GM18868 (cell line): ENCODE measurements around the gene TMEM154.

ENCODE experiments used
- ATAC-seq: cut with Tn5 transposase; IDR thresholded peaks from one replicate; pipeline ENCODE4 v1.9.1; 2021; ENCODE audit warnings: mild to moderate bottlenecking, moderate library complexity; ENCODE audit not compliant: unreplicated experiment

TMEM154 gene

GRCh38 chr4:152696764-152697261 lies 17.0 kb upstream of the TMEM154 start:
- ATAC-seq = peak; percentile 97

GRCh38 chr4:152693871-152694270 lies 14.1 kb upstream of the TMEM154 start:
- no peak for ATAC-seq

DNA sequence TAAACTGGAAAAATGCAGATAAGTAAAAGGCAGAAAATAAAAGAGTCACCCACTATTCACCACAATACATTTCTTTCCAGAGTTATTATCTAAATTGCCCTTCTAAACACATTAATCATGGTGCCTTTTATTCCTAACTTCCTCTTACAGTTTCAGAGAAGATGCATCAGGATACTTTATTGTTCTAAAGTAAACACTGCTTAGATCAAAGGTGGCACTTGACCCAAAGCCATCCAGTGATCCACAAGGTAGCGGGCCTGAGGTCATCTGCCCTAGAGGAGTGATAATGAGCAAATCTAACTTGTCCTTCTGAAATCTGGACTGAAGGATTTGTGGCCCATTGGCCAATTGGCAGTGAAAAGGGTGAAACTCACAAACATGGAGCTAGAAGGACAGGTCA lies 12.0 kb upstream of the TMEM154 start:
- no peak for ATAC-seq

- no peak for ATAC-seq
These were observed 11.2 kb upstream of the TMEM154 start for GRCh38 chr4:152690706-152691651.

DNA sequence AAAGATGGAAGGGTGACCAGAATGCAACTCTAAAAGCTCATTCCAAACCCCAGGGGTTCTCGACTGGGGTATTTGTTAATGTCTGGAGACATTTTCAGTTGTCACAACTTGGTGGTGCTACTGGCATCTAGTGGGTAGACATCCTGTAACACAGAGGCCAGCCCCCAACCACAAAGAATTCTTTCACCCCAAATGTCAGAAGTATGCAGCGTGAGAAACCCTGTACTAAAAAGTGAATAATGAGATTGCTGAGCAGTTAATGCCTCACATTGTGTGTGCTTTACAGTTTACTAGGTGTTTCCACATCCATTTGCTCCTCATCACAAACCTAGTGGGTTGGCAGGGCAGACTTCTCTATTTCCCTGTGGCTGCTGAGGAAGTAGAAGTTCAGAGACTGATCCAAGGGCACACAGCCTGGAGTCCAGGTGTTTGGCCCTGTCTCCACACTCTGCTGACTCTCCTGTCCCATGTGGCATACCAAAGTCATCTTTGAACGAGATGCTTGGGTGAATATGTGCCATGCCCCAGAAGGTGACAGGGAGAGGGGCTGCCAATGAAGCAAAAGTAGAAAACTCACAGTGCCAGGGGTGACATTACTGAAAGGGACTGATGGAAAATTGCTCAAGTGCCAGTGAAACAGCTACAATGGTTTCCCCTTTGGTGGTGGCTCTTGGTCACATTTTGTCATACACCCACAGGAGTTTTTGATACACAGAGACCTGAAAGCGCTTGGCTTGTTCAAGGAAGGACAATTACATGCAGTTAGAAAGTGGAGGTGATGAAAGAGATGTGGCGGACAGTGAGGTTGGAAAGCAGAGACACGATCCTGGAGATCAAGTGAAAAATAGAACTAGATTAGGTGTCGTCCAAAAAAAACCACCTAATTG lies 10.1 kb upstream of the TMEM154 start:
- ATAC-seq = no peak

- ATAC-seq = no peak
These were observed 8.3 kb upstream of the TMEM154 start for GRCh38 chr4:152687974-152688599.

DNA sequence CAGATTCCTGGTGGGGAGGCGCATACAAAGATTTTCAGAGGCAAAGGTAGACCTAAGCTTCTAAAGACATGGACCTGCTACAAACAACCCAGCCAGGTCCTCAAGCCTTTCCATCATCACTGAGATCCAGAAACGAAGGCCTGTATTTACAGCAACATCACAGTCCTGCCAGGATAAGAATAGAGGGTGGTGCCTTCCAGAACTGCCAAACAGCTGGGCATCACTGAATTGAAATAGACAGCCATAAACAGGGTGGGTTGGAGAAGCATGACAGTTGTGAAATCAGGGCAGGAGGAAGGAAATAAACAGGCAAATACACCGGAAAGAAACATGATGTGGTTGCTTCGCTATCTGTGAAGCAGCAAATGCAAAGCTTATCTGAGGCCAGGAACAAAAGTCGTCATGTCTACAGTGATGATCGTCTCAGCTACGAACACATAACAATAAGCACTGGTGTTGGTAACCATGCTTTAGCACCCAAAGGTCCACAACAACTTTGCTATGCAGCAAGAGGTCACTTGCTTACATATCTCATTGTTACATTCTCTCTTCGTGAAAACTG lies 6.7 kb upstream of the TMEM154 start:
- ATAC-seq = no peak

DNA sequence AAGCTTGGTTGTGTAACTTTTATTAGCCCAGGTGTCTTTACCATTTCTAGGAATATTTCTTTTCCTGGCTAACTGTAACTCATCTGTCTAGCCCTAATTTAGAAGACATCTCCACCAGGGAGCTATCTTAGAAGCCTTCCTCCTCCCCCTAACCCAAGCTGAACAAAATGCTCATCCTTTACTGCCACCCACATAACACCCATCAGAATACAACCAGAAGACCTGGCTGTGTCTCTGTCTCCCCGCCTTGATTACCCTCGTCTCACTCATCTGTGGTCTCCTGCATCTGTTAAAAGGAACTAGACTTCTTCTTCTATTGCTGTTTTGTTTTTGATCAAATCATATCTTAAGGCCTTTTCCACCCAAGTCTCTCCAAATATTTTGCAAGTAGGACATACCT lies 4.8 kb upstream of the TMEM154 start:
- no peak for ATAC-seq

DNA sequence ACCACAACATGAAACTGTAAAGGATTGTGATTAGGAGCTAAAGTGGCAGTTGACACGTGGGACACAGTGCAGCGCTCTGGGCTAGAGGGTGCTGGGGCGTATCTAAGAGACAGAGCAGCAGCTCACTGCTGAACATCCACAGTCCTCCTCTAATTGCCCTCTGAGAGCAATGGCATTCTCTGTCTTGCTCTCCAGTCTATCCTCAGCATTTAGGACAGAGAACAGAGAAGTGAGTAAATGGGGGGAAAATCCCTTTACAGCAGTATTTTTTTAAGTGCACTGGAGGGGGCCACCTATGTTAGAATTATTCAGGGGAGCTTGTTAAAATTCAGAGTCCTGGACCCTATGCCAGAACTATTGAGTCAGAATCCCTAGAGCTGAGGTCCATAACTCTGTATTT lies 4.2 kb upstream of the TMEM154 start:
- ATAC-seq = peak; percentile 81

GRCh38 chr4:152682143-152682941 lies 2.5 kb upstream of the TMEM154 start:
- no peak for ATAC-seq

DNA sequence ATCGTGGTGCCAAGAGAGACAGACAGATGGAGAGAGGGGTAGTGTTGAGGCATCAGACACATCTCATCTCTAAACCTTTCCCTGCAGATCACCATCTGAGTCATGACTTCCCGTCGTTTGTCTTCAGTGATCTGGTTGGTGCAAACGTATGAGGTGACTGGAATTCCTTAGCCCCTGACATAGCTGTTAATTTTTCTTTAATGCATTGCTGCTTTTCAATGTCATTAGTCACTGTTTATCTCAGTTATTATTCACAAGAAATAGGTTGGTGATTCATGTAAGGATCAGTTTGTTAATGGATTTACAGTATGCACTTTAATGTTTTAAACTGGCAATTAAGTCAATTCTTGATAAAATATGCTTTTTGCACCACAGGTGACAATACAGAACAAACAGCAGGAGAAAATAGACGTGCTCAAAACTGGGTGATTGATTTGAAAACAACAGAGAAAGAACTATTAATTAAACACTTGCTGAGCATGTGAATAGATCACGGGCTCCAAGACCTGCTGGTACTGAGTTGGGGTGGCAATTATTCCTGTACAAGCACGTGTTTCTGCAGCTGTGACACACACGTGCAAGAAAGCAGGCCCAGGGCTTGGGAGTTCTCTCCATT lies 1.3 kb upstream of the TMEM154 start:
- no peak for ATAC-seq

DNA sequence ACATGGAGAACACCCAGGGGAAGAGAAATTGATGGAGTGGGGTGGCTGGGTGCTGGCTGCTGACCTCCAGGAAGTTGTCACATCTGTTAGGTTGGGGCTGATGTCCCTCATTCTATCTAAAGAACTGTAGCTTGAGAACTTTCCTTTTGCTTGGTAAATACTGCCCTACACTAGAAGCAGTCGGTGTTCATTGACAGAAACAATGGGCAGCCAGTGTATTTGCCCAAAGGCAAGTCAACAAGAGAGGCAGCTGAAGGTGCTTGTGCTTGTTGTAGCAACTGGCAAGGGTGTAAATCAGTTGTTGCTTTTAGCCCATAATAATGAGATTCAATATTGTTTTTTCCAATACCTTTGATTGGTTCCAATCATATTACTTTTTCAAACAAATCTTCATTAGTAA lies 956 bp downstream of the TMEM154 start:
- no peak for ATAC-seq

GRCh38 chr4:152677117-152677516 lies 2.7 kb downstream of the TMEM154 start:
- ATAC-seq = no peak

DNA sequence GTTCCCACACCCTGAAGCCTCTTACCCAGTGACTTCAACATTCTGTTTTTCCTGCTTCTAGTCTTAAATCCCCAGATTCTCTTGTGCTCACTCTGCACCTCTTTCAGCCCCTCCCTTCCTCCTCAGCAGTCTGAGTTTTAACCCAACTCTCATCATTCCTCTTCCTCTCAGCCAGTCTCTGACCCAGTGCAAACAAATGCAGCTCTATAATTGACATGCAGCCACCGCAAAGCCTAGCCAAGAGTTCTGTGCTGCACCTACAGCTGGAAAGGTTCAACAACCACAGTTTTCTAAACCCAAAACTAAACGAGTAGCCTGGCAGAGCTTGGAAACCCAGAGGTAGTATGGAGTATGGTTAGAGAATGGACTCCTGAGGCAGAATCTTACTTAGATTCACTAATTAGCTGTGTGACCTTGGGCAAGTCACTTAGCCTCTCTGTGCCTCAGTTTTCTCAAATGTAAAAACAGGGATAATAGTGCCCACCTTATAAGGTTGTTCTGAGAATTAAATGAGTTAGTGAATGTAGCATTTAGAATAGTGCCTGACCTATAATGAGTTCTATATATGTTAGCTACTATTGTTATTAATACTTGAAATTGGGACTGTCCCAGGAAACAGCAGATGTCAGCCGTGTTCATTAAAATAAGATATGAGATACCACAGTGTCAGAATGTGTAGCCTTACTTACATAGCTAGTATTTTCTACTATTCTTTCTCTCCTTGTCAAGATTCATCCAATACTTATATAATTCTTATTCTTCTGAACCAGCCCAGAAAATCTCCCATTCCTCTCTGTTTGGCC lies 3.5 kb downstream of the TMEM154 start:
- ATAC-seq = peak; percentile 40

DNA sequence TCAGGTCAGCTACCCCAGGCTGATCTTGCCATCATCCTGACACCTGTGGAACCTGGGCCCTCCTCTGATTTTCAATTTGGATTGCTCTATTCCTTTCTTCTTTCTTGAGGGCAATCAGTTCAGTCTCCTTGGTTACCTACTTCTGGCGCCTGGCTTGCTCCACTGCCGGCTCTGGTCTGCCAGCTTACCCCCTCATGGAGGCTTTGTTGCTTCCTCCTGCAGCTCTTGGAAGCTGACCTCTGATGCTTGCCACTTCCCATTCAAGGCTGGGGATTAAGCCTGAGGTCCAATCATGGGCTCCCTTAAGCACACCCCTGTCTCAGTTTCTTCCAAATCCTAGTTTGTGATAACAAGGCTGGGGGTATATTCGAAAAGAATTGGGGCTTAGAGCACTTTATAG lies 5.4 kb downstream of the TMEM154 start:
- ATAC-seq = no peak

GRCh38 chr4:152673489-152673888 lies 6.3 kb downstream of the TMEM154 start:
- no peak for ATAC-seq

DNA sequence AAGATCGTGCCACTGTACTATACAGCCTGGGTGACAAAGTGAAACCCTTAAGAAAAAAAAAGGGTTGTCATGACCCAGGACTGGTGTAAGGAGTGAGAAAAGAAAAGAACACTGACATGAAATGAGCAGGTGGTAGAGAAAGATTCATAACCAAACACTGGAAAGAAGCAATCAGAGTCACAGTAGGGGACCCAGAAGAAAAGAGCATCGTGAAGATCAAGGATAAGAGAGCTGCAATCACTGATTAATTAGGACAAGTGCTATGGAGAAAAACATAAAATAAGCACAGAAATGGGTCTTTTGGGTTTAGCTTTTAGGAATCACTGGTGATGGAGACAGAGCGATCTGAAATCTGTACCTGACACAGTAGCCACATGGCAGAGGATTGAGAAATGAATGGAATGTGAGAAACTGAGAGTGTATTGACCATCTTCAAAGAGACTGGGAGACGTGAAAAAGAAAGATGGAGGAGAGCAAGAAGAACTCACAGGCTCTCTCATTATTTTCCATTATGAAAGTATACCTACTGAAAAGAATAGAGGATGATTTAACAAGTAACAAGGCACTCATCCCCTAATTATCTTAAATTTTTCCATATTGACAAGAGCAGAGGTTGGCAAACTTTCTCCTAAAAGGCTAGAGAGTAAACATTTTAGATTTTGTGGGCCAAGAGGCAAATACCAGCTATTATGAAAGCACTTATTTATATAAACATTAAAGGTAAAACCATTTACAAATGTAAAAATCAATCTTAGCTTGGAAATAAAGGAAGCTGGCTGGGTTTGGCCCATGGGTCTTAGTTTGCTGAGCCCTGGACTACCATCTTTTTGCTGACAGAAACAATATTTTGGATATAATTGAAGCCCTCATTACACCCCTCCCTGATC lies 7.3 kb downstream of the TMEM154 start:
- ATAC-seq = no peak
